GM12878 (cell line): ENCODE data around the gene HNRNPH1. TPM values are rescaled to one million over a fixed set of nuclear protein-coding genes. Genes with fewer than 3 reads are reported as not detected.

Source experiments
- ATAC-seq: fragments of 200-7000 bp; cut with Tn5 transposase; 3 replicates; pipeline ENCODE4 v1.9.1; 2020; ENCODE audit warnings: mild to moderate bottlenecking, moderate library complexity
- BruUV-seq: library from RNA; stranded (reverse); fragments of 400-500 nt; replicated peaks from 2 replicates; lab custom pipeline; 2021; lab: Mats Ljungman, UMichigan
- CTCF ChIA-PET: fragments of 300-600 bp; sonication (Branson Sonifier 250); formaldehyde crosslinking; extraction: SDS; loops from one replicate; lab custom pipeline; 2021; ENCODE audit warnings: inconsistent platforms; lab: Yijun Ruan, JAX
- POLR2A ChIA-PET: fragments of 350-600 bp; formaldehyde crosslinking; extraction: SDS; loops from one replicate; lab custom pipeline; 2021; ENCODE audit warnings: inconsistent platforms; lab: Charles Lee
- RAD21 ChIA-PET: fragments of 300-600 bp; sonication (Branson Sonifier 250); formaldehyde crosslinking; loops from one replicate; lab custom pipeline; 2023; ENCODE audit warnings: antibody characterized with exemption; ENCODE audit not compliant: unreplicated experiment; lab: Charles Lee
- SMC1A ChIA-PET: fragments of 300-600 bp; sonication (Branson Sonifier 250); formaldehyde crosslinking; loops from one replicate; lab custom pipeline; 2023; ENCODE audit not compliant: unreplicated experiment, uncharacterized antibody; lab: Charles Lee
- DNase-seq: peaks from one replicate; pipeline ENCODE4 v3.0.0-alpha.2; 2011; ENCODE audit warnings: low read depth, low spot score
- FAIRE-seq: peaks from 3 replicates; lab custom pipeline; 2011; peaks lifted over from hg19 to GRCh38; lab: Jason Lieb, UNC
- H2AFZ ChIP-seq: 2 replicates; pipeline ENCODE4 v1.6.0; 2011; ENCODE audit warnings: low read depth, low read length, control low read depth; ENCODE audit not compliant: control insufficient read depth
- H3K27ac ChIP-seq: 2 replicates; pipeline ENCODE4 v1.5.1; 2011; ENCODE audit warnings: control low read depth; ENCODE audit not compliant: control insufficient read depth, insufficient read depth
- H3K27me3 ChIP-seq, 2 experiments: replicated peaks in 1 of 2; 2 replicates each; pipeline versions ENCODE4 v1.6.0 to v1.6.1; 2011; ENCODE audit warnings: low read length in 1 of 2; ENCODE audit not compliant: control insufficient read depth in 2 of 2, insufficient read depth in 2 of 2
- H3K36me3 ChIP-seq, 2 experiments: 2 replicates each; pipeline ENCODE4 v1.5.1; 2011; ENCODE audit warnings: low read length in 1 of 2; ENCODE audit not compliant: control insufficient read depth in 2 of 2, insufficient read depth in 2 of 2
- H3K4me1 ChIP-seq: 2 replicates; pipeline ENCODE4 v1.6.1; 2011; ENCODE audit warnings: mild to moderate bottlenecking, low read length, moderate library complexity, mixed read lengths; ENCODE audit not compliant: control insufficient read depth, insufficient read depth
- H3K4me2 ChIP-seq: 2 replicates; pipeline ENCODE4 v1.6.0; 2011; ENCODE audit warnings: control low read depth; ENCODE audit not compliant: control insufficient read depth, insufficient read depth
- H3K4me3 ChIP-seq: fragments of 200-600 bp; sonication (generic); 2 replicates; pipeline ENCODE4 v1.5.1; 2016
- H3K79me2 ChIP-seq: 2 replicates; pipeline ENCODE4 v1.6.0; 2011; ENCODE audit warnings: low read length; ENCODE audit not compliant: control insufficient read depth, insufficient read depth
- H3K9ac ChIP-seq: 2 replicates; pipeline ENCODE4 v1.8.0; 2011; ENCODE audit warnings: low read length, control low read depth, mixed read lengths; ENCODE audit not compliant: control insufficient read depth, insufficient read depth
- H3K9me3 ChIP-seq: replicated peaks from 3 replicates; pipeline ENCODE4 v1.5.1; 2011; ENCODE audit warnings: mild to moderate bottlenecking, low read length; ENCODE audit not compliant: control insufficient read depth, insufficient read depth
- H4K20me1 ChIP-seq: 2 replicates; pipeline ENCODE4 v1.6.0; 2011; ENCODE audit not compliant: control insufficient read depth, insufficient read depth
- BACH1 ChIP-seq: fragments of 450-650 bp; IDR thresholded peaks from 2 replicates; pipeline ENCODE4 v1.6.1; 2017; ENCODE audit warnings: mild to moderate bottlenecking, borderline replicate concordance
- BRCA1 ChIP-seq: IDR thresholded peaks from 2 replicates; pipeline ENCODE4 v1.6.1; 2011; ENCODE audit warnings: low read depth, low read length, improper control_type of control experiment
- HCFC1 ChIP-seq: fragments of 150-350 bp; IDR thresholded peaks from 2 replicates; pipeline ENCODE4 v1.6.1; 2014; ENCODE audit warnings: low read length
- MEF2B ChIP-seq: fragments of 450-650 bp; IDR thresholded peaks from 2 replicates; pipeline ENCODE4 v1.6.1; 2018; ENCODE audit warnings: mild to moderate bottlenecking, moderate library complexity; ENCODE audit not compliant: partially characterized antibody, poor library complexity, severe bottlenecking
- MXI1 ChIP-seq: fragments of 150-350 bp; IDR thresholded peaks from 2 replicates; pipeline ENCODE4 v1.6.1; 2011; ENCODE audit warnings: low read depth, mild to moderate bottlenecking, inconsistent platforms, low read length, improper control_type of control experiment
- PBX3 ChIP-seq: IDR thresholded peaks from 2 replicates; pipeline ENCODE4 v1.6.1; 2011; ENCODE audit warnings: mild to moderate bottlenecking, low read depth, low read length, moderate library complexity; ENCODE audit not compliant: insufficient replicate concordance
- RB1 ChIP-seq: fragments of 450-650 bp; formaldehyde crosslinking; IDR thresholded peaks from 2 replicates; pipeline ENCODE4 v1.6.1; 2017; ENCODE audit warnings: mild to moderate bottlenecking, borderline replicate concordance
- SKIL ChIP-seq: fragments of 450-650 bp; IDR thresholded peaks from 2 replicates; pipeline ENCODE4 v1.6.1; 2017; ENCODE audit warnings: mild to moderate bottlenecking, low read depth, inconsistent platforms; ENCODE audit not compliant: poor library complexity, severe bottlenecking
- USF2 ChIP-seq: IDR thresholded peaks from 2 replicates; pipeline ENCODE4 v1.6.1; 2011; ENCODE audit warnings: low read depth, low read length, improper control_type of control experiment, borderline replicate concordance
- ZNF24 ChIP-seq: fragments of 450-650 bp; IDR thresholded peaks from 2 replicates; pipeline ENCODE4 v1.6.1; 2017; ENCODE audit warnings: antibody characterized with exemption, mild to moderate bottlenecking
- WGBS: methylation state at CpG from one replicate; pipeline ENCODE4 v1.1.6; 2016; ENCODE audit warnings: low lambda C conversion rate; ENCODE audit not compliant: insufficient replicate concordance, insufficient coverage; ENCODE audit errors: missing lambda C conversion rate; 5-methylcytosine and 5-hydroxymethylcytosine counted together
- in situ Hi-C: fragments of 300-500 bp; cut with MboI; formaldehyde crosslinking; loops from 9 replicates; pipeline ENCODE4 v1.14.3; 2018; ENCODE audit warnings: mixed read lengths
- intact Hi-C: fragments of 100-400 bp; cut with micrococcal nuclease; formaldehyde crosslinking; loops from one replicate; pipeline ENCODE4 v1.14.2; 2022; ENCODE audit not compliant: unreplicated experiment
- polyA plus RNA-seq, 11 experiments: library from polyadenylated mRNA; depleted of rRNA in 4 of 11; unstranded in 6 of 11; stranded (reverse) in 5 of 11; fragments of >200 nt; fragmentation: Nextera tagmentation in 4 of 11; fragmentation: Illumina TruSeq in 1 of 11; extraction: Ambion mirVana in 4 of 11; extraction: Trizol in 1 of 11; gene quantifications; 1 replicate in 1 of 11; 2 replicates in 10 of 11; pipeline versions ENCODE4 v1.2.1 to v1.2.3, GENCODE V29; 2011 to 2016; ENCODE audit warnings: inconsistent platforms in 2 of 11, missing spikeins in 2 of 11, low read depth in 1 of 11
- total RNA-seq, 4 experiments: library from RNA; depleted of rRNA in 3 of 4; stranded (reverse); fragments of >200 nt in 3 of 4; fragmentation: Illumina TruSeq in 1 of 4; extraction: Trizol in 1 of 4; gene quantifications; 2 replicates each; pipeline versions ENCODE4 v1.2.1 to v1.2.3, GENCODE V29; 2013 to 2021

HNRNPH1 gene
- total and polyA plus RNA-seq, 10 of the 15 experiments (the other 5 are each of a cell fraction or from before 2014, with no cell fraction given): 184 to 780 (median 690) TPM

- intact Hi-C loops (no loop called here), in situ Hi-C loops (no loop called here)
- ChIA-PET SMC1A (no interaction called here), CTCF (no interaction called here), RAD21 (no interaction called here), POLR2A (no interaction called here)
- Histone ChIP-seq H3K4me1 (no peaks in the 10 kb centered on the region), H3K4me2 (no peak overlapping the region), H2AFZ (no peak overlapping the region), H3K4me3 (no peak overlapping the region), H3K36me3 (peaks cover 9 to 12% of the 10 kb centered on the region in 2 experiments), H3K79me2 (no peaks in the 10 kb centered on the region), H3K27me3 (no peaks in the 10 kb centered on the region), H3K9ac (no peak overlapping the region), H3K27ac (no peak overlapping the region), H4K20me1 (no peaks in the 10 kb centered on the region), H3K9me3 (no peaks in the 10 kb centered on the region)
- DNase-seq (no peak), FAIRE-seq (no peak), ATAC-seq (no peak)
- TSS peak; percentile 50 for BruUV-seq
- no peak for TF ChIP-seq RB1
- TF ChIP-seq BACH1: no peak
- no peak for TF ChIP-seq MEF2B
- no peak for TF ChIP-seq USF2
- no peak for TF ChIP-seq PBX3
- no peak for TF ChIP-seq SKIL
- TF ChIP-seq BRCA1: no peak
- no peak for TF ChIP-seq MXI1
- no peak for TF ChIP-seq HCFC1
- no peak for TF ChIP-seq ZNF24
- 87% methylated on average over 8 of the region's 9 CpGs for WGBS
Measured at GRCh38 chr5:179599100-179599499, 24.4 kb downstream of the HNRNPH1 start.
